Sigmoid colon (tissue), 4 donors: ENCODE data around the gene IGFL1.

Source experiments
- EP300 ChIP-seq, 4 donors: sonication (generic); formaldehyde crosslinking; IDR thresholded peaks; one replicate each; pipeline ENCODE4 v1.6.1; 2017; ENCODE audit warnings: antibody characterized with exemption in 4 of 4
- TF ChIP-seq, protein P1 (sequence below), 4 experiments: fragments of 450-650 bp in 3 of 4; fragments of 200-600 bp in 1 of 4; IDR thresholded peaks; one replicate each; pipeline ENCODE4 v1.5.1; 2016 to 2019; ENCODE audit warnings: antibody characterized with exemption in 4 of 4, mild to moderate bottlenecking in 3 of 4, moderate library complexity in 2 of 4

DNA sequence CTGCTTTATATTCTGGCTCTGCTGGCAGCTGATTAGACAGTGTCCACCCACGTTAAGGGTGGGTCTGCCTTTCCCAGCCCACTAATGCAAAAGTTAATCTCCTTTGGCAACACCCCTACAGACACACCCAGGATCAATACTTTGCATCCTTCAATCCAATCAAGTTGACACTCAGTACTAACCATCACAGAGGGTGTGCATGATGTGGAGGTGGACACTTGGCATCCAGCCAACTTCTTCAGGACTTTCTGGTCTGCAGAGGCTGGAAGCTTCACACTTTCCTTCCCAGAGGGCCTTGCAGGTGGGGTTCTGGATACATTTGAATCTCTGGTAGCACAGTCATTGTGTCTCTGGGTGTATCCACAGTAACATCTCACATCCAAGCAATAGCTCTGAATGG is 18.9 kb upstream of the IGFL1 start:
- TF ChIP-seq, protein P1, sequence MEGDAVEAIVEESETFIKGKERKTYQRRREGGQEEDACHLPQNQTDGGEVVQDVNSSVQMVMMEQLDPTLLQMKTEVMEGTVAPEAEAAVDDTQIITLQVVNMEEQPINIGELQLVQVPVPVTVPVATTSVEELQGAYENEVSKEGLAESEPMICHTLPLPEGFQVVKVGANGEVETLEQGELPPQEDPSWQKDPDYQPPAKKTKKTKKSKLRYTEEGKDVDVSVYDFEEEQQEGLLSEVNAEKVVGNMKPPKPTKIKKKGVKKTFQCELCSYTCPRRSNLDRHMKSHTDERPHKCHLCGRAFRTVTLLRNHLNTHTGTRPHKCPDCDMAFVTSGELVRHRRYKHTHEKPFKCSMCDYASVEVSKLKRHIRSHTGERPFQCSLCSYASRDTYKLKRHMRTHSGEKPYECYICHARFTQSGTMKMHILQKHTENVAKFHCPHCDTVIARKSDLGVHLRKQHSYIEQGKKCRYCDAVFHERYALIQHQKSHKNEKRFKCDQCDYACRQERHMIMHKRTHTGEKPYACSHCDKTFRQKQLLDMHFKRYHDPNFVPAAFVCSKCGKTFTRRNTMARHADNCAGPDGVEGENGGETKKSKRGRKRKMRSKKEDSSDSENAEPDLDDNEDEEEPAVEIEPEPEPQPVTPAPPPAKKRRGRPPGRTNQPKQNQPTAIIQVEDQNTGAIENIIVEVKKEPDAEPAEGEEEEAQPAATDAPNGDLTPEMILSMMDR (IDR thresholded peaks at IDR 0.05): no peak
- no peak for TF ChIP-seq EP300 (IDR thresholded peaks at IDR 0.05)
